Adrenal gland (tissue), 5 donors: ENCODE data around the gene ZNF581.

Experiments used
- CTCF ChIP-seq, 6 experiments: fragments of 450-650 bp in 4 of 6; fragments of 200-600 bp in 2 of 6; sonication (generic) in 1 of 6; IDR thresholded peaks; 1 replicate in 5 of 6; 2 replicates in 1 of 6; pipeline versions ENCODE4 v1.5.1 to v1.8.0; 2016 to 2021; ENCODE audit warnings: antibody characterized with exemption in 6 of 6, mild to moderate bottlenecking in 2 of 6, moderate library complexity in 1 of 6
- POLR2A ChIP-seq, 2 donors: fragments of 450-650 bp; IDR thresholded peaks; one replicate each; pipeline ENCODE4 v1.6.1; 2017; ENCODE audit warnings: antibody characterized with exemption in 2 of 2, mild to moderate bottlenecking in 2 of 2, moderate library complexity in 1 of 2
- donor health status: DM: no; HTN: no; CAD: no.

GRCh38 chr19:55680339-55681130, 37.1 kb downstream of the ZNF581 start:
- TF ChIP-seq CTCF (IDR thresholded peaks at IDR 0.05) (no peak), POLR2A (IDR thresholded peaks at IDR 0.05) (no peak)
